Endothelial cell of umbilical vein (primary cell): ENCODE results near the gene STAC3. TPM values are rescaled to one million over a fixed set of nuclear protein-coding genes. Genes with fewer than 3 reads are reported as not detected.

Experiments used
- BruUV-seq: library from RNA; stranded (reverse); fragments of 400-500 nt; replicated peaks from 2 replicates; lab custom pipeline; 2021; lab: Mats Ljungman, UMichigan
- CTCF ChIA-PET: fragments of 300-600, 350-600 bp; sonication (Branson Sonifier 250); formaldehyde crosslinking; loops from one replicate; lab custom pipeline; 2021; ENCODE audit warnings: antibody characterized with exemption, inconsistent platforms; lab: Charles Lee
- POLR2A ChIA-PET: fragments of 300-600, 350-600 bp; sonication (Branson Sonifier 250); formaldehyde crosslinking; loops from one replicate; lab custom pipeline; 2021; ENCODE audit warnings: antibody characterized with exemption, inconsistent platforms; lab: Charles Lee
- DNase-seq: peaks from one replicate; pipeline ENCODE4 v3.0.0-alpha.2; 2011; ENCODE audit warnings: low read depth, low spot score
- FAIRE-seq: peaks from 2 replicates; lab custom pipeline; 2011; peaks lifted over from hg19 to GRCh38; lab: Jason Lieb, UNC
- H2AFZ ChIP-seq: 2 replicates; pipeline ENCODE4 v1.6.0; 2012; ENCODE audit warnings: low read depth, low read length, control low read depth, inconsistent platforms
- H3K27ac ChIP-seq: 2 replicates; pipeline ENCODE4 v1.5.1; 2011; ENCODE audit warnings: low read depth, mild to moderate bottlenecking, control low read depth, low read length, moderate library complexity; ENCODE audit not compliant: insufficient read depth
- H3K27me3 ChIP-seq, 2 experiments: 2 replicates each; pipeline versions ENCODE4 v1.6.0 to v1.6.1; 2011; ENCODE audit warnings: low read length in 2 of 2, mixed read lengths in 1 of 2; ENCODE audit not compliant: control insufficient read depth in 2 of 2, insufficient read depth in 2 of 2
- H3K36me3 ChIP-seq, 2 experiments: 2 replicates in 1 of 2; 3 replicates in 1 of 2; pipeline ENCODE4 v1.5.1; 2011; ENCODE audit warnings: low read length in 2 of 2, mild to moderate bottlenecking in 1 of 2, moderate library complexity in 1 of 2; ENCODE audit not compliant: control insufficient read depth in 2 of 2, insufficient read depth in 2 of 2; ENCODE audit errors: extremely low read depth in 1 of 2
- H3K4me1 ChIP-seq: 3 replicates; pipeline ENCODE4 v1.5.1; 2011; ENCODE audit warnings: mild to moderate bottlenecking, low read length; ENCODE audit not compliant: control insufficient read depth, insufficient read depth; ENCODE audit errors: extremely low read depth
- H3K4me2 ChIP-seq: 2 replicates; pipeline ENCODE4 v1.6.1; 2011; ENCODE audit warnings: low read length, control low read depth, mixed read lengths; ENCODE audit not compliant: insufficient read depth
- H3K4me3 ChIP-seq, 3 experiments: fragments of 200-600 bp in 1 of 3; sonication (generic), shearing (Covaris generic) in 1 of 3; replicated peaks in 1 of 3; 2 replicates each; pipeline ENCODE4 v1.5.1; 2011 to 2016; ENCODE audit warnings: control low read depth in 3 of 3, low read length in 3 of 3, mild to moderate bottlenecking in 2 of 3, inconsistent platforms in 1 of 3, low read depth in 1 of 3, moderate library complexity in 1 of 3; ENCODE audit not compliant: insufficient read depth in 1 of 3
- H3K79me2 ChIP-seq: 2 replicates; pipeline ENCODE4 v1.6.0; 2012; ENCODE audit warnings: low read length, inconsistent platforms; ENCODE audit not compliant: control insufficient read depth, insufficient read depth
- H3K9ac ChIP-seq: replicated peaks from 2 replicates; pipeline ENCODE3; 2011; ENCODE audit warnings: low read length, control low read depth; ENCODE audit not compliant: insufficient read depth; ENCODE audit errors: extremely low read depth
- H3K9me1 ChIP-seq: replicated peaks from 3 replicates; pipeline ENCODE4 v1.6.0; 2011; ENCODE audit warnings: mild to moderate bottlenecking, low read length; ENCODE audit not compliant: control insufficient read depth, insufficient read depth; ENCODE audit errors: extremely low read depth
- H3K9me3 ChIP-seq: replicated peaks from 2 replicates; pipeline ENCODE4 v1.5.1; 2012; ENCODE audit warnings: low read length, inconsistent platforms; ENCODE audit not compliant: control insufficient read depth, insufficient read depth
- H4K20me1 ChIP-seq: replicated peaks from 2 replicates; pipeline ENCODE3; 2011; ENCODE audit warnings: mild to moderate bottlenecking, low read length; ENCODE audit not compliant: control insufficient read depth, insufficient read depth; ENCODE audit errors: extremely low read depth
- EZH2 ChIP-seq: IDR thresholded peaks from 2 replicates; pipeline ENCODE4 v1.6.1; 2012; ENCODE audit warnings: borderline replicate concordance, low read depth, mild to moderate bottlenecking, moderate library complexity, low read length, inconsistent platforms; ENCODE audit not compliant: severe bottlenecking
- FOS ChIP-seq: IDR thresholded peaks from 2 replicates; pipeline ENCODE4 v1.6.1; 2011; ENCODE audit warnings: mild to moderate bottlenecking, low read length, moderate library complexity, borderline replicate concordance; ENCODE audit not compliant: insufficient read depth
- GATA2 ChIP-seq: IDR thresholded peaks from 2 replicates; pipeline ENCODE4 v1.7.0; 2011; ENCODE audit warnings: low read depth, mild to moderate bottlenecking, moderate library complexity, mixed read lengths, low read length; ENCODE audit not compliant: insufficient read length, insufficient read depth
- JUN ChIP-seq: IDR thresholded peaks from 2 replicates; pipeline ENCODE4 v1.6.1; 2011; ENCODE audit warnings: borderline replicate concordance, low read depth; ENCODE audit not compliant: insufficient read length, insufficient read depth
- MYC ChIP-seq: IDR thresholded peaks from one replicate; pipeline ENCODE4 v1.6.1; 2011; ENCODE audit warnings: mild to moderate bottlenecking, low read depth, low read length
- POLR2A ChIP-seq: IDR thresholded peaks from 2 replicates; pipeline ENCODE4 v1.6.1; 2012; ENCODE audit warnings: low read depth, mild to moderate bottlenecking, control low read depth, low read length
- POLR2AphosphoS5 ChIP-seq: IDR thresholded peaks from 2 replicates; pipeline ENCODE4 v1.6.1; 2012; ENCODE audit warnings: low read depth, mild to moderate bottlenecking, control low read depth, low read length, moderate library complexity; ENCODE audit not compliant: insufficient read depth
- dilution Hi-C: fragments of 300-500 bp; cut with MboI; formaldehyde crosslinking; loops from one replicate; pipeline ENCODE4 v1.15.0; 2019; ENCODE audit warnings: low sequenced_read_pairs; ENCODE audit not compliant: extremely low pct_ligation_motif_present
- intact Hi-C: fragments of 100-400 bp; cut with micrococcal nuclease; formaldehyde crosslinking; loops from one replicate; pipeline ENCODE4 v1.10.0; 2022
- polyA plus RNA-seq, 4 experiments: library from polyadenylated mRNA; depleted of rRNA in 3 of 4; stranded (reverse) in 3 of 4; unstranded in 1 of 4; fragments of >200 nt; gene quantifications; 2 replicates each; pipeline versions ENCODE4 v1.2.1 to v1.2.3, GENCODE V29; 2011 to 2012; ENCODE audit warnings: missing spikeins in 1 of 4
- total RNA-seq: library from RNA; stranded (reverse); gene quantifications from 2 replicates; pipeline ENCODE4 v1.2.3, GENCODE V29; 2021
- TF ChIP-seq, protein P1 (sequence below), 2 donors: IDR thresholded peaks; 1 replicate in 1 of 2; 2 replicates in 1 of 2; pipeline ENCODE4 v1.5.1; 2011; ENCODE audit warnings: low read length in 2 of 2, mild to moderate bottlenecking in 2 of 2, moderate library complexity in 2 of 2, control low read depth in 1 of 2, inconsistent platforms in 1 of 2, low read depth in 1 of 2; ENCODE audit not compliant: insufficient read depth in 1 of 2; ENCODE audit errors: extremely low read depth in 1 of 2
- TF ChIP-seq, protein P2 (sequence below): IDR thresholded peaks from 2 replicates; pipeline ENCODE4 v1.6.1; 2011; ENCODE audit not compliant: insufficient read depth, insufficient read length

The STAC3 gene
- total and polyA plus RNA-seq, 2 donors (not counting 3 experiments of a cell fraction or from before 2014, with no cell fraction given): 0.36 to 0.55 TPM

DNA sequence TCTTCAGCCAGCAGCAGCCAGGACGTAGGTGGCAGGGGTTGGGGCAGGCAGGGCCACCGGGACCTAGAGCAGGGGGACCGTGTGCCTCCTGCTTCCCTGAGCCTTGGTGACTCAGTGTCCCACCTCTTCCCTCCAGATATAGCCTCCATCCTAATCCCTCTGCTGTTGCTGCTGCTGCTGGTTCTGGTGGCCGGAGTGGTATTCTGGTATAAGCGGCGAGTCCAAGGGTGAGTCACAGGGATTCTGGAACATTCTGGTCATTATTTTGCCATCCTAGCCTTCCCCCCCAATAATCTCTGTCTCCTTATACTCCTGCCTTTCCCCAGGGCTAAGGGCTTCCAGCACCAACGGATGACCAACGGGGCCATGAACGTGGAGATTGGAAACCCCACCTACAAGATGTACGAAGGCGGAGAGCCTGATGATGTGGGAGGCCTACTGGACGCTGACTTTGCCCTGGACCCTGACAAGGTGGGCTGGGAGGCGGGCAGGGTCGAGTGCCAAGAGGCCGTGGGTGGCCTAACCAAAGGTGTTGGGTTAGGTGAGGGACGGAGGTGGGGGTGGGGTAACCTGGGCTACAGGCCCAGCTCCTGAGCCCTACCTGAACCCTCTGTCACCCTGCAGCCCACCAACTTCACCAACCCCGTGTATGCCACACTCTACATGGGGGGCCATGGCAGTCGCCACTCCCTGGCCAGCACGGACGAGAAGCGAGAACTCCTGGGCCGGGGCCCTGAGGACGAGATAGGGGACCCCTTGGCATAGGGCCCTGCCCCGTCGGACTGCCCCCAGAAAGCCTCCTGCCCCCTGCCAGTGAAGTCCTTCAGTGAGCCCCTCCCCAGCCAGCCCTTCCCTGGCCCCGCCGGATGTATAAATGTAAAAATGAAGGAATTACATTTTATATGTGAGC, 38.9 kb downstream of the STAC3 start:
- Histone ChIP-seq H3K4me2 (no peak overlapping the region), H3K4me1 (peaks cover 2% of the 10 kb centered on the region), H2AFZ (no peak overlapping the region), H4K20me1 (no peaks in the 10 kb centered on the region), H3K79me2 (no peaks in the 10 kb centered on the region), H3K36me3 (no peaks in the 10 kb centered on the region), H3K27me3 (peaks cover 25 to 31% of the 10 kb centered on the region in 2 experiments), H3K9ac (no peak overlapping the region), H3K27ac (no peak overlapping the region), H3K9me3 (no peaks in the 10 kb centered on the region), H3K9me1 (no peaks in the 10 kb centered on the region), H3K4me3 (no peak overlapping the region)
- dilution Hi-C loops (no loop called here), intact Hi-C loops (no loop called here)
- ChIA-PET CTCF (interaction anchor here (1.6 to 4.7 kb wide), 3 partner anchors 14 to 39 kb away, joined by 3 to 214 read pairs (median 50); a partner anchor contains a TSS), POLR2A (no interaction called here)
- BruUV-seq: no TSS peak
- no peak for TF ChIP-seq JUN
- TF ChIP-seq FOS: no peak
- TF ChIP-seq POLR2A: no peak
- no peak for TF ChIP-seq GATA2
- TF ChIP-seq MYC: no peak
- no peak for TF ChIP-seq EZH2
- no peak for TF ChIP-seq POLR2AphosphoS5
- TF ChIP-seq, protein P1, sequence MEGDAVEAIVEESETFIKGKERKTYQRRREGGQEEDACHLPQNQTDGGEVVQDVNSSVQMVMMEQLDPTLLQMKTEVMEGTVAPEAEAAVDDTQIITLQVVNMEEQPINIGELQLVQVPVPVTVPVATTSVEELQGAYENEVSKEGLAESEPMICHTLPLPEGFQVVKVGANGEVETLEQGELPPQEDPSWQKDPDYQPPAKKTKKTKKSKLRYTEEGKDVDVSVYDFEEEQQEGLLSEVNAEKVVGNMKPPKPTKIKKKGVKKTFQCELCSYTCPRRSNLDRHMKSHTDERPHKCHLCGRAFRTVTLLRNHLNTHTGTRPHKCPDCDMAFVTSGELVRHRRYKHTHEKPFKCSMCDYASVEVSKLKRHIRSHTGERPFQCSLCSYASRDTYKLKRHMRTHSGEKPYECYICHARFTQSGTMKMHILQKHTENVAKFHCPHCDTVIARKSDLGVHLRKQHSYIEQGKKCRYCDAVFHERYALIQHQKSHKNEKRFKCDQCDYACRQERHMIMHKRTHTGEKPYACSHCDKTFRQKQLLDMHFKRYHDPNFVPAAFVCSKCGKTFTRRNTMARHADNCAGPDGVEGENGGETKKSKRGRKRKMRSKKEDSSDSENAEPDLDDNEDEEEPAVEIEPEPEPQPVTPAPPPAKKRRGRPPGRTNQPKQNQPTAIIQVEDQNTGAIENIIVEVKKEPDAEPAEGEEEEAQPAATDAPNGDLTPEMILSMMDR (IDR thresholded peaks at IDR 0.05; ENCODE audit: extremely low read depth in 1 of 2, insufficient read depth in 1 of 2, low read depth in 1 of 2, low read length in 2 of 2): no peak
- TF ChIP-seq, protein P2, sequence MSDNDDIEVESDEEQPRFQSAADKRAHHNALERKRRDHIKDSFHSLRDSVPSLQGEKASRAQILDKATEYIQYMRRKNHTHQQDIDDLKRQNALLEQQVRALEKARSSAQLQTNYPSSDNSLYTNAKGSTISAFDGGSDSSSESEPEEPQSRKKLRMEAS: no peak
- no peak for DNase-seq
- no peak for FAIRE-seq
